Measurements from ENCODE around the gene MLN. TPM values are rescaled to one million over a fixed set of nuclear protein-coding genes. Genes with fewer than 3 reads are reported as not detected.

The MLN gene
- total and polyA plus RNA-seq, 2 of the 4 experiments (the other 2 are of a cell fraction) = not detected

DNA sequence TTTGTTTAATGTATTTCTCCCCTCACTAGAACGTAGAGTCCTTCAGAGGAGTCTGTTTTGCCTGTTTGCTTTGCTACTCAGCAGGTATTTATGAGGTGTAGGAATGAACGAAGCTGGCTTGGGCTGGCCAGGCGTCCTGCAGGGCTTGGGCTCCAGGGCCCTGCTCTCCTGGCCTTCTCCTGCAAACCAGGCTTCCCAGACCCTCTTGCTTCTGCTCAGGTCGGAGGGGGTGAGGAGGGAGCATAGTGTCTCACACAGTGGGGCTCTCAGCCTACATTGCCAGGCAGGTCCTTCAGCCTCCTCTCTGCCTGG lies 24.6 kb upstream of the MLN start:
- H3K56ac ChIP-seq (ENCODE audit: extremely low read depth, insufficient read depth, low read length) = no peak overlapping the region
- no peak overlapping the region for H3K4me3 ChIP-seq (ENCODE audit: insufficient read depth, low read depth, low read length)
- H2AFZ ChIP-seq (replicated peaks; ENCODE audit: low read length, poor library complexity) = no peak overlapping the region
- H2BK15ac ChIP-seq (ENCODE audit: low read depth, low read length) = no peak overlapping the region
- H3K27me3 ChIP-seq (ENCODE audit: control insufficient read depth, insufficient read depth, low read length) = peaks cover 32% of the 10 kb centered on the region
- no peak overlapping the region for H3K4ac ChIP-seq (ENCODE audit: low read depth, low read length)
- no peak for ATAC-seq (ENCODE audit: low read depth)
- no peak overlapping the region for H4K91ac ChIP-seq (ENCODE audit: insufficient read depth, low read depth, low read length)
- H2BK5ac ChIP-seq (ENCODE audit: low read depth, low read length, poor library complexity, severe bottlenecking) = no peak overlapping the region
- peaks cover 4% of the 10 kb centered on the region; the same call in 1 of the 2 replicates for H3K4me1 ChIP-seq (ENCODE audit: control insufficient read depth, insufficient read depth, low read length)
- H3K18ac ChIP-seq (ENCODE audit: low read depth, low read length) = no peak overlapping the region
- WGBS, 2 experiments (ENCODE audit: extremely low coverage in 2 of 2, insufficient read length in 1 of 2) = no CpG with 5 or more reads among the region's 4 CpGs
- H4K20me1 ChIP-seq (ENCODE audit: insufficient read depth, low read length) = no peaks in the 10 kb centered on the region
- no peak overlapping the region; the same call in 1 of the 2 replicates for H2AK5ac ChIP-seq (ENCODE audit: low read depth, low read length)
- peaks cover 6% of the 10 kb centered on the region; the same call in 1 of the 2 replicates for H3K9me1 ChIP-seq (ENCODE audit: insufficient read depth, low read length)
- intact Hi-C loops (cut with micrococcal nuclease) (no loop called here), dilution Hi-C loops (cut with HindIII; ENCODE audit: low sequenced_read_pairs, unreplicated experiment) (no loop called here), in situ Hi-C loops (cut with MboI; ENCODE audit: low sequenced_read_pairs) (no loop called here)
- no peak overlapping the region for H3K23ac ChIP-seq (ENCODE audit: low read depth, low read length)
- TF ChIP-seq, protein P1, sequence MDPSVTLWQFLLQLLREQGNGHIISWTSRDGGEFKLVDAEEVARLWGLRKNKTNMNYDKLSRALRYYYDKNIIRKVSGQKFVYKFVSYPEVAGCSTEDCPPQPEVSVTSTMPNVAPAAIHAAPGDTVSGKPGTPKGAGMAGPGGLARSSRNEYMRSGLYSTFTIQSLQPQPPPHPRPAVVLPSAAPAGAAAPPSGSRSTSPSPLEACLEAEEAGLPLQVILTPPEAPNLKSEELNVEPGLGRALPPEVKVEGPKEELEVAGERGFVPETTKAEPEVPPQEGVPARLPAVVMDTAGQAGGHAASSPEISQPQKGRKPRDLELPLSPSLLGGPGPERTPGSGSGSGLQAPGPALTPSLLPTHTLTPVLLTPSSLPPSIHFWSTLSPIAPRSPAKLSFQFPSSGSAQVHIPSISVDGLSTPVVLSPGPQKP (IDR thresholded peaks at IDR 0.05; ENCODE audit: borderline replicate concordance, low read depth, low read length) = no peak
- no peak for TF ChIP-seq MAFK (IDR thresholded peaks at IDR 0.05; ENCODE audit: low read depth, low read length)
- no peak for TF ChIP-seq CEBPB (IDR thresholded peaks at IDR 0.05; ENCODE audit: low read depth, low read length)
- H3K4me2 ChIP-seq (ENCODE audit: low read depth, low read length) = no peak overlapping the region
- H3K9ac ChIP-seq (ENCODE audit: low read depth, low read length) = no peak overlapping the region
- BruUV-seq (replicated peaks) = no TSS peak
- no peak for DNase-seq
- H3K27ac ChIP-seq (ENCODE audit: insufficient read depth, low read length) = no peak overlapping the region
- H2AK9ac ChIP-seq (replicated peaks; ENCODE audit: low read depth, low read length, poor library complexity) = no peak overlapping the region
- H2BK20ac ChIP-seq (ENCODE audit: low read depth, low read length) = no peak overlapping the region
- no peaks in the 10 kb centered on the region for H3K9me3 ChIP-seq (ENCODE audit: control insufficient read depth, insufficient read depth, low read length)
- POLR2A ChIA-PET (ENCODE audit: unreplicated experiment) = no interaction called here
- no peaks in the 10 kb centered on the region for H3K36me3 ChIP-seq (ENCODE audit: control insufficient read depth, insufficient read depth, low read length)
- no peak overlapping the region for H4K5ac ChIP-seq (ENCODE audit: low read depth, low read length)
- no peak overlapping the region for H2BK120ac ChIP-seq (ENCODE audit: low read depth, low read length)
- H3K14ac ChIP-seq (replicated peaks; ENCODE audit: low read depth, low read length) = no peak overlapping the region
- H3K79me1 ChIP-seq (ENCODE audit: low read depth in 1 of 2, low read length in 2 of 2) = no peaks in the 10 kb centered on the region
- CTCF ChIA-PET = interaction anchor here (0.9 kb wide), 1 partner anchor 8 kb away, joined by 4 read pairs; no protein-coding TSS in a partner anchor
- H4K8ac ChIP-seq (ENCODE audit: low read depth in 2 of 2, low read length in 2 of 2) = no peak overlapping the region
